Naive thymus-derived CD4-positive, alpha-beta T cell (primary cell): Measurements from ENCODE around the gene OR52K1. TPM values are rescaled to one million over a fixed set of nuclear protein-coding genes. Genes with fewer than 3 reads are reported as not detected.

Source experiments
- ATAC-seq: fragments of 150-1000 bp; cut with Tn5 transposase; 2 replicates; pipeline ENCODE4 v1.10.0; 2021; ENCODE audit warnings: mild to moderate bottlenecking, moderate library complexity
- CTCF ChIA-PET: fragments of 350-600 bp; sonication (Branson Sonifier 250); formaldehyde crosslinking; loops from one replicate; lab custom pipeline; 2021; ENCODE audit warnings: antibody characterized with exemption; lab: Charles Lee
- POLR2A ChIA-PET: fragments of 350-600 bp; sonication (Branson Sonifier 250); formaldehyde crosslinking; loops from one replicate; lab custom pipeline; 2021; ENCODE audit warnings: antibody characterized with exemption, inconsistent platforms; lab: Charles Lee
- DNase-seq, 9 donors: peaks; one replicate each; pipeline versions ENCODE4 v3.0.0 to v3.0.0-alpha.2; 2020 to 2022; ENCODE audit warnings: mixed read lengths in 1 of 9
- H3K27ac ChIP-seq: one replicate; pipeline ENCODE4 v1.7.0; 2013; ENCODE audit warnings: mild to moderate bottlenecking, low read depth, low read length, moderate library complexity
- H3K27me3 ChIP-seq, 2 donors: one replicate each; pipeline ENCODE4 v1.7.0; 2013; ENCODE audit warnings: low read length in 2 of 2, mild to moderate bottlenecking in 2 of 2, moderate library complexity in 2 of 2; ENCODE audit not compliant: control insufficient read depth in 2 of 2, insufficient read depth in 2 of 2
- H3K36me3 ChIP-seq, 3 experiments: 1 replicate in 2 of 3; 2 replicates in 1 of 3; pipeline ENCODE4 v1.7.0; 2013; ENCODE audit warnings: low read length in 3 of 3, mild to moderate bottlenecking in 3 of 3, moderate library complexity in 1 of 3; ENCODE audit not compliant: insufficient read depth in 3 of 3, control insufficient read depth in 2 of 3
- H3K4me1 ChIP-seq, 2 donors: one replicate each; pipeline ENCODE4 v1.7.0; 2013; ENCODE audit warnings: low read length in 2 of 2, mild to moderate bottlenecking in 2 of 2, moderate library complexity in 1 of 2; ENCODE audit not compliant: control insufficient read depth in 2 of 2, insufficient read depth in 2 of 2
- H3K4me3 ChIP-seq: 2 replicates; pipeline ENCODE4 v1.7.0; 2013; ENCODE audit warnings: mild to moderate bottlenecking, low read length
- H3K9me3 ChIP-seq, 3 experiments: 1 replicate in 2 of 3; 2 replicates in 1 of 3; pipeline ENCODE4 v1.7.0; 2013; ENCODE audit warnings: low read length in 3 of 3; ENCODE audit not compliant: control insufficient read depth in 2 of 3
- H3K27ac Mint-ChIP-seq, 9 donors: one replicate each; pipeline ENCODE4 v1.8.0; 2020 to 2022; ENCODE audit warnings: mixed read lengths in 9 of 9, mild to moderate bottlenecking in 8 of 9, moderate library complexity in 5 of 9, inconsistent platforms in 2 of 9
- H3K27me3 Mint-ChIP-seq, 5 donors: one replicate each; pipeline ENCODE4 v1.8.0; 2021 to 2022; ENCODE audit warnings: mixed read lengths in 5 of 5, mild to moderate bottlenecking in 1 of 5
- H3K36me3 Mint-ChIP-seq, 5 donors: one replicate each; pipeline ENCODE4 v1.8.0; 2020 to 2022; ENCODE audit warnings: mixed read lengths in 5 of 5, mild to moderate bottlenecking in 3 of 5, inconsistent platforms in 1 of 5
- H3K4me1 Mint-ChIP-seq, 7 donors: one replicate each; pipeline ENCODE4 v1.8.0; 2020 to 2022; ENCODE audit warnings: mixed read lengths in 7 of 7, mild to moderate bottlenecking in 3 of 7, inconsistent platforms in 1 of 7
- H3K4me3 Mint-ChIP-seq, 10 donors: one replicate each; pipeline ENCODE4 v1.8.0; 2020 to 2022; ENCODE audit warnings: mild to moderate bottlenecking in 10 of 10, mixed read lengths in 10 of 10, moderate library complexity in 6 of 10, inconsistent platforms in 2 of 10
- H3K9me3 Mint-ChIP-seq, 11 donors: one replicate each; pipeline ENCODE4 v1.8.0; 2020 to 2022; ENCODE audit warnings: mixed read lengths in 11 of 11, mild to moderate bottlenecking in 4 of 11, inconsistent platforms in 1 of 11, moderate library complexity in 1 of 11
- intact Hi-C, 2 donors: fragments of 100-400 bp; cut with micrococcal nuclease; formaldehyde crosslinking; loops; one replicate each; pipeline ENCODE4 v1.15.1; 2023
- polyA plus RNA-seq, 2 donors: library from polyadenylated mRNA; unstranded; fragments of 300-500 nt; fragmentation: Illumina TruSeq; gene quantifications; one replicate each; pipeline ENCODE4 v1.2.3, GENCODE V29; 2021
- total RNA-seq, 6 experiments: library from RNA in 5 of 6; stranded (reverse) in 5 of 6; gene quantifications; 1 replicate in 5 of 6; 2 replicates in 1 of 6; pipeline ENCODE4 v1.2.3 and lab custom pipeline; 2021 to 2026

Gene OR52K1
- total and polyA plus RNA-seq, 7 experiments from 2014 or later, result 0.29 to 0.39 TPM; not detected in 5

DNA sequence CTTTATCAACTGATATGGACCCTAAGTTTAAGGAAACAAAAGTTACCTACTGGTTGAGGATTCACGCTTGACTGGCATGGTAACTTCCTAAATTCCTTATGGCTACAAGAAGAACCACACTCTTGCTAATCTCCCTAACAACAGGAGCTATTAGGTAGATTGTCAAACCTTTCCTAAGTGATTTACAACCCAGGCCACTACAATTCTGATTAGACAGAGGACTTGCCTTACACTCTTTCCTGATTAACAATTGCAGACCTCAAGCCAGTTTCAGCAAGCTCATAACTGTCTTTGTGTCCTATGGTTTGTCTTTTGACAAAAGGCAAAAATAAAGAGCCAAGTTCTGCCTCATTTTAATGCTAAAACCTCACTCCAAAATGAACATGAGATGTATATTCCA is 17.0 kb upstream of the OR52K1 start:
- Mint-ChIP-seq H3K4me1 (peaks cover 0 to 6% (median 0%) of the 10 kb centered on the region in 7 donors), H3K36me3 (peaks cover 4 to 17% (median 5%) of the 10 kb centered on the region in 5 donors), H3K27ac (no peak overlapping the region), H3K4me3 (no peak overlapping the region), H3K9me3 (peaks cover 2 to 28% (median 10%) of the 10 kb centered on the region in 11 donors), H3K27me3 (peaks cover 2 to 28% (median 12%) of the 10 kb centered on the region in 5 donors)
- CTCF ChIA-PET, result no interaction called here
- intact Hi-C loops, result no loop called here
- H3K4me1 ChIP-seq, result no peaks in the 10 kb centered on the region
- ATAC-seq, result no peak
- POLR2A ChIA-PET, result no interaction called here
- no peaks in the 10 kb centered on the region for H3K27me3 ChIP-seq
- peaks cover 0 to 9% (median 0%) of the 10 kb centered on the region in 3 experiments for H3K9me3 ChIP-seq
- no peak overlapping the region for H3K27ac ChIP-seq
- H3K4me3 ChIP-seq, result no peak overlapping the region
- H3K36me3 ChIP-seq, result no peaks in the 10 kb centered on the region
- DNase-seq, result no peak

DNA sequence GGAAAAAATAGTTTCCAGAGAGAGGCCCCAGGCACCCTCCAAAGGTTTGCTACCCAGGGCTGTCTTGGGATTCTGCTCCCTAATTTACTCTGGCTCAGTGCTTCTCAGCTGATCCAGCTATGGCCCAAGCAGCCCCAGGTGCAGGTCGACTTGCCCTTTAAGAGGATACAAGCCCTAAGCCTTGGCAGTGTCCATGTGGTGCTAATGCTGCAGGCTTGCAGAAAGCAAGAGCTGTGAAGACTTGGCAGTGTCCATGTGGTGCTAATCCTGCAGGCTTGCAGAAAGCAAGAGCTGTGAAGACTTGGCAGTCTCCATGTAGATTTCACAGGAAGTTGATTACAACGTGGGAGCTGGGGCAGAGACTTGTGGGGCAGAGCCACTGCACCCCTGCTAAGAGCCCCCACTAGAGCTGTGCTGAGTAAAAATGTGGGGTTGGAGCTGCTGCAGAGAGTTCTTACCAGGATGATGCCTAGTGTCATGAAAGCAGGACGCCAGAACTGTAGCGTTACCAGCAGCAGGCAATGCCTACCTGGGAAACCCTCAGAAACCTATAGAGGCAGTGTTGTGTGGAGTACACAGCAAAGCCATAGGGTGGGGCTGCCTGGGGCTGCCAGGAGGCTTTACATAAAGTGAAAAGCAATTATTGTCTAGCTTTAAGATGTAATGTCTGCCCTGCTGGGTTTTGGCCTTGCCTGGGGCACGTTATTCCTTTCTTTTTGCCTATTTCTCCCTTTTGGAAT is 16.1 kb upstream of the OR52K1 start:
- ATAC-seq, result no peak
- H3K4me3 Mint-ChIP-seq, result no peak overlapping the region
- Histone ChIP-seq H3K9me3 (peaks cover 0 to 9% (median 0%) of the 10 kb centered on the region in 3 experiments), H3K27ac (no peak overlapping the region), H3K4me3 (no peak overlapping the region), H3K4me1 (no peaks in the 10 kb centered on the region), H3K36me3 (no peaks in the 10 kb centered on the region), H3K27me3 (no peaks in the 10 kb centered on the region)
- POLR2A ChIA-PET, result no interaction called here
- H3K9me3 Mint-ChIP-seq, result peaks cover 2 to 28% (median 10%) of the 10 kb centered on the region in 11 donors
- no peak for DNase-seq
- H3K36me3 Mint-ChIP-seq, result peaks cover 4 to 17% (median 5%) of the 10 kb centered on the region in 5 donors
- peaks cover 6 to 28% (median 9%) of the 10 kb centered on the region in 5 donors for H3K27me3 Mint-ChIP-seq
- no peak overlapping the region for H3K27ac Mint-ChIP-seq
- CTCF ChIA-PET, result no interaction called here
- intact Hi-C loops, result no loop called here
- H3K4me1 Mint-ChIP-seq, result peaks cover 0 to 6% (median 0%) of the 10 kb centered on the region in 7 donors

DNA sequence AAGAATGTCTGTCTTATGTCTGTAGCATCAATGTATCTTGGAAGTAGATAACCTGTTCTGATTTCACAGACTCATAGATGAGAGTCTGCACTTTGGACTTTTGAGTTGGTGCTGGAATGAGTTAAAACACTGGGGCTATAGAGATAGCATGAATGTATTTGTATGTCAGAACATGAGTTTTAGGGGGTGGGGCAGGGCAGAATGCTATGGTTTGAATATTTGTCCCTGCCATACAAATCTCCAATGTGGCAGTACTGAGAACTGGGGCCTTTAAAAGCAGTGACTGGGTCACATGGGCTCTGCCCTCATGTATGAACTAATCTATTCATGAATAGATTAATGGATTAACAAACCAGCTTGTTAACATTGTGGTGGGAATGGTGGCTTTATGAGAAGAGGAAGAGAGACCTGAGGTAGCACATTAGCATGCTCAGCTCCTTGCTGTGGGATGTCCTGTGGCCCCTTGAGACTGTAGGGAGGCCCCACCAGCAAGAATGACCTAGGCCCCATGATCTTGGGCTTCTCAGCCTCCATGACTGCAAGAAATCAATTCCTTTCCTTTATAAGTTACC is 15.5 kb upstream of the OR52K1 start:
- DNase-seq (no peak), ATAC-seq (no peak)
- Histone ChIP-seq H3K9me3 (peaks cover 0 to 9% (median 0%) of the 10 kb centered on the region in 3 experiments), H3K36me3 (no peaks in the 10 kb centered on the region), H3K27ac (no peak overlapping the region), H3K4me3 (no peak overlapping the region), H3K4me1 (no peaks in the 10 kb centered on the region), H3K27me3 (no peaks in the 10 kb centered on the region)
- Mint-ChIP-seq H3K9me3 (peaks cover 2 to 25% (median 10%) of the 10 kb centered on the region in 11 donors), H3K27me3 (peaks cover 6 to 22% (median 8%) of the 10 kb centered on the region in 5 donors), H3K36me3 (peaks cover 4 to 14% (median 5%) of the 10 kb centered on the region in 5 donors), H3K4me1 (peaks cover 0 to 6% (median 0%) of the 10 kb centered on the region in 7 donors), H3K4me3 (no peak overlapping the region), H3K27ac (no peak overlapping the region)
- POLR2A ChIA-PET, result no interaction called here
- intact Hi-C loops, result no loop called here
- CTCF ChIA-PET, result no interaction called here

DNA sequence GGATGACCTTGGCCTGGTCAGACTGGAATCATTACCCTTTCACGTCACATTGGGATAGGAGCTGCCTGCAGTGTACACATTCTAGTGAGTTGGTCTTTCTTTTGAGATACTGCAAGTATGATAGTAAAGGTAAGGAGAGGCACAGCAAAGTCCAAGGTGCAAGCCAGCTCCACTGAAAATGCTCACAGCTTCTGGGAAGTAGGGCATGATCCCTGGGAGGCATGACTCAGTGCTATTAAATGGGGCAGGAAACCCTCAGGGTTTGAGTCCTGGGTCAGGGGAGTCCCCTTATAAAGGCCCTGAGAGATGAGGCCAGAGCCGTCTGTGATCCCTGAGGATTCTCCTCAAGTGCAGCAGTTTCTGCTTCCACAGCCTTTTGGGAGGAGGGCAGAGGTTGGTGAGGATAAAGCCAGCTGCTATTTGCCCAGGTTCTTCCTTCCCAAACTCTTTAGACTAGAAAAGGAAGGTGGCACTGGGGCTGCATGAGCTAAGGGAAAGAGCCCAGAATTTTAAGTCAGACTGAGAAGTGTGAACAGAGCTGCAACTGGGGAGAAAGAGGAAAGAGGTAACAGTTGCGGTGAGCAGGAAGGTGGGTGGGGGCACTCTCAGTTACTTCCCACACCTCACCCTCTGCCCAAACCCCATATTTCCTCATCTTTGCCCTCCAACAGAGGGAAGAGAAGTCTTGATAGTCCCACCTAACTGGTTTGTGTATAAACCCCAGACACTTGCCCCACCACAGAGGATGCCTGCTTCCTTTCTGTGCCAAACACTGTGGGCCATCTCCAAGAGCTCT is 14.4 kb upstream of the OR52K1 start:
- no peak overlapping the region for H3K27ac Mint-ChIP-seq
- H3K9me3 ChIP-seq, result peaks cover 0 to 9% (median 0%) of the 10 kb centered on the region in 3 experiments
- intact Hi-C loops, result no loop called here
- H3K27me3 ChIP-seq, result no peaks in the 10 kb centered on the region
- no peak for DNase-seq
- ATAC-seq, result no peak
- H3K27me3 Mint-ChIP-seq, result peaks cover 7 to 16% (median 11%) of the 10 kb centered on the region in 5 donors
- H3K27ac ChIP-seq, result no peak overlapping the region
- H3K36me3 ChIP-seq, result no peaks in the 10 kb centered on the region
- H3K4me1 Mint-ChIP-seq, result peaks cover 0 to 6% (median 0%) of the 10 kb centered on the region in 7 donors
- no peak overlapping the region for H3K4me3 ChIP-seq
- no peak overlapping the region for H3K4me3 Mint-ChIP-seq
- POLR2A ChIA-PET, result no interaction called here
- peaks cover 2 to 19% (median 10%) of the 10 kb centered on the region in 11 donors for H3K9me3 Mint-ChIP-seq
- no peaks in the 10 kb centered on the region for H3K4me1 ChIP-seq
- CTCF ChIA-PET, result no interaction called here
- H3K36me3 Mint-ChIP-seq, result peaks cover 0 to 10% (median 4%) of the 10 kb centered on the region in 5 donors

DNA sequence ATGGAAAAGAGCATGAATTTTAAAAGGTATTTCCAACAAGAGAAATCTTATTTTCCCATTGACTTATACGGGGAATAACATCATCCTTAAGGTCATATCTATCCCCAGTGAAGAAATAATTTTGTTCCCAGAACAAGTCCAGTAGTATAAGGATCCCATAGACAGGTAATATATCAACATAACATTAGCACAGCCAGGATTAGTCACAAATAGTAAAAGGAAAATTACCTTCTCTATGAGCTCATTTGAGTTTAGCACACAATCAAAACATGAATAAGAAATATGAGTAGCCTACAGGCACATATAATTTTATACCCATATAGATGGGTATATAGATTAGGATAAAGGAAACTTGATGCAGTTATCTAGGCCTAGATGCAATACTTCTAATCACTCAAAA is 2.8 kb upstream of the OR52K1 start:
- H3K27me3 ChIP-seq, result no peaks in the 10 kb centered on the region
- peaks cover 0 to 5% (median 0%) of the 10 kb centered on the region in 5 donors for H3K36me3 Mint-ChIP-seq
- H3K27ac ChIP-seq, result no peak overlapping the region
- H3K4me3 ChIP-seq, result no peak overlapping the region
- intact Hi-C loops, result no loop called here
- no peak for DNase-seq
- H3K4me3 Mint-ChIP-seq, result no peak overlapping the region
- ChIA-PET CTCF (no interaction called here), POLR2A (no interaction called here)
- no peaks in the 10 kb centered on the region for H3K36me3 ChIP-seq
- H3K27me3 Mint-ChIP-seq, result peaks cover 0 to 11% (median 7%) of the 10 kb centered on the region in 5 donors
- H3K9me3 ChIP-seq, result no peaks in the 10 kb centered on the region
- H3K27ac Mint-ChIP-seq, result no peak overlapping the region
- no peaks in the 10 kb centered on the region for H3K4me1 ChIP-seq
- peaks cover 0 to 3% (median 0%) of the 10 kb centered on the region in 7 donors for H3K4me1 Mint-ChIP-seq
- no peak for ATAC-seq
- peaks cover 0 to 3% (median 0%) of the 10 kb centered on the region in 11 donors for H3K9me3 Mint-ChIP-seq

DNA sequence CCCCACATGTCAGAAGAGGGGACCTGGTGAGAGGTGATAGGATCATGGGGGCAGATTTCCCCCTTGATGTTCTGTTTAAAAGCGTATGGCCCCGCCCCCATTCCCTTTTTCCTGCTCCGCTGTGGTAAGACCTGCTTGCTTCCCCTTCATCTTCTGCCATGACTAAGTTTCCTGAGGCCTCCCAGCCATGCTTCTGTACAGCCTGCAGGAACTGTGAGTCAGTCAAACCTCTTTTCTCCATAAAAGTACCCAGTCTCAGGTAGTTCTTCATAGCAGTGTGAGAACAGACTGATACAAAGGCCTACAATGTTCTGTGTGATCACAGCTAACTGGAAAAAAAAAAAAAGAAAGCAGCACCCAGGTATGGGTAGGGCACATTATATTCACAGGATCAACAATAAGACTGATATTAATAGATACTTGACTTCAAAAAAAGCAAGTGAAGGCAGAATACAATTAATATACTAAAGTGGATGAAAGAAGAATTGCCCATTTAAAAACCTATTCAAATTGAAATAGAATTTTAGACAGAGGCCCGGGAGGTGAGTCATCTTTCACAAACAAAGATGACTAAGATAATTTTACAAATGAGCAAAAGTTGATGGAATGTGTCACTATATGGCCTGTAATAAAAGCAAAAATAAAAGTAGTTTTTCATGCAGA is 1.7 kb upstream of the OR52K1 start:
- Histone ChIP-seq H3K4me1 (no peaks in the 10 kb centered on the region), H3K9me3 (no peaks in the 10 kb centered on the region), H3K27ac (no peak overlapping the region), H3K4me3 (no peak overlapping the region), H3K27me3 (no peaks in the 10 kb centered on the region), H3K36me3 (no peaks in the 10 kb centered on the region)
- Mint-ChIP-seq H3K27me3 (peaks cover 0 to 11% (median 0%) of the 10 kb centered on the region in 5 donors), H3K36me3 (no peaks in the 10 kb centered on the region), H3K4me3 (no peak overlapping the region), H3K27ac (no peak overlapping the region), H3K9me3 (peaks cover 0 to 2% (median 0%) of the 10 kb centered on the region in 11 donors), H3K4me1 (peaks cover 0 to 3% (median 0%) of the 10 kb centered on the region in 7 donors)
- ATAC-seq, result peak; percentile 31
- CTCF ChIA-PET, result no interaction called here
- no peak for DNase-seq
- POLR2A ChIA-PET, result no interaction called here
- intact Hi-C loops, result no loop called here
